ENCODE results near the gene NAT9.

- TF ChIP-seq CTCF (IDR thresholded peaks at IDR 0.05 in 8 of 11, conservative IDR thresholded peaks at IDR 0.05 in 3 of 11) = peak in 1 of 11 experiments; percentile 16
- TF ChIP-seq POLR2AphosphoS5 (IDR thresholded peaks at IDR 0.05) = peak; percentile 37 to 91 (median 82)
- TF ChIP-seq POLR2A (IDR thresholded peaks at IDR 0.05) = no peak
Observed at GRCh38 chr17:74779948-74780400, 3.8 kb upstream of the NAT9 start.

All from spleen (tissue), 7 donors.